Lower lobe of right lung (tissue), 2 donors: Measurements from ENCODE around the gene ACOXL. TPM values are rescaled to one million over a fixed set of nuclear protein-coding genes. Genes with fewer than 3 reads are reported as not detected.

Experiments used
- ATAC-seq, 2 donors: fragments of 200-7000 bp; cut with Tn5 transposase; one replicate each; pipeline ENCODE4 v1.9.1; 2020 to 2022; ENCODE audit warnings: mild to moderate bottlenecking in 2 of 2, moderate library complexity in 2 of 2
- DNase-seq: peaks from one replicate; pipeline ENCODE4 v3.0.0-alpha.2; 2020
- H3K27ac ChIP-seq: fragments of 200-600 bp; one replicate; pipeline ENCODE4 v1.8.0; 2022
- H3K27me3 ChIP-seq: fragments of 200-600 bp; one replicate; pipeline ENCODE4 v1.8.0; 2022; ENCODE audit warnings: low read depth
- H3K36me3 ChIP-seq: fragments of 200-600 bp; one replicate; pipeline ENCODE4 v1.8.0; 2022; ENCODE audit warnings: mild to moderate bottlenecking
- H3K4me1 ChIP-seq: fragments of 200-600 bp; one replicate; pipeline ENCODE4 v1.8.0; 2022
- H3K4me3 ChIP-seq: fragments of 200-600 bp; one replicate; pipeline ENCODE4 v1.8.0; 2022; ENCODE audit warnings: mild to moderate bottlenecking
- H3K9me3 ChIP-seq: fragments of 200-600 bp; one replicate; pipeline ENCODE4 v1.8.0; 2022
- CTCF ChIP-seq: fragments of 200-600 bp; IDR thresholded peaks from one replicate; pipeline ENCODE4 v1.8.0; 2022; ENCODE audit warnings: antibody characterized with exemption, mild to moderate bottlenecking
- intact Hi-C: fragments of 100-400 bp; cut with DNase I; formaldehyde crosslinking; loops from one replicate; pipeline ENCODE4 v1.11.0; 2022
- total RNA-seq: library from RNA; stranded (reverse); fragmentation: NEBNext Ultra II Directional; extraction: Animal tissue kit (Norgen Biotek cat#: 25700); gene quantifications from one replicate; pipeline ENCODE4 v1.2.1, GENCODE V29; 2021
- donor health status: DM: no; HTN: yes; CAD: no; lungs with severe emphysema.

Gene ACOXL
- total RNA-seq, 1 donor from 2014 or later, result 38.5 TPM

GRCh38 chr2:111030260-111030891, 298.0 kb downstream of the ACOXL start:
- intact Hi-C loops, result no loop called here
- no peak for TF ChIP-seq CTCF
- Histone ChIP-seq H3K4me1 (peaks cover 45% of the 10 kb centered on the region), H3K27ac (no peak overlapping the region), H3K9me3 (no peaks in the 10 kb centered on the region), H3K4me3 (no peak overlapping the region), H3K27me3 (no peaks in the 10 kb centered on the region), H3K36me3 (no peaks in the 10 kb centered on the region)
- ATAC-seq (no peak), DNase-seq (no peak)

GRCh38 chr2:111030945-111031344, 298.6 kb downstream of the ACOXL start:
- peaks cover 45% of the 10 kb centered on the region for H3K4me1 ChIP-seq
- no peak overlapping the region for H3K27ac ChIP-seq
- H3K27me3 ChIP-seq, result no peaks in the 10 kb centered on the region
- H3K9me3 ChIP-seq, result no peaks in the 10 kb centered on the region
- TF ChIP-seq CTCF, result no peak
- no peaks in the 10 kb centered on the region for H3K36me3 ChIP-seq
- ATAC-seq, result no peak
- no peak overlapping the region for H3K4me3 ChIP-seq
- DNase-seq, result no peak
- intact Hi-C loops, result no loop called here

- no peaks in the 10 kb centered on the region for H3K36me3 ChIP-seq
- DNase-seq (no peak), ATAC-seq (peak in 1 of 2 donors; percentile 39)
- no peaks in the 10 kb centered on the region for H3K9me3 ChIP-seq
- peaks cover 45% of the 10 kb centered on the region for H3K4me1 ChIP-seq
- H3K4me3 ChIP-seq, result no peak overlapping the region
- H3K27ac ChIP-seq, result no peak overlapping the region
- TF ChIP-seq CTCF, result no peak
- no peaks in the 10 kb centered on the region for H3K27me3 ChIP-seq
- intact Hi-C loops, result no loop called here
Measured at GRCh38 chr2:111031546-111032478, 299.4 kb downstream of the ACOXL start.

- Histone ChIP-seq H3K4me3 (no peak overlapping the region), H3K9me3 (no peaks in the 10 kb centered on the region), H3K27ac (no peak overlapping the region), H3K4me1 (peaks cover 45% of the 10 kb centered on the region), H3K36me3 (no peaks in the 10 kb centered on the region), H3K27me3 (no peaks in the 10 kb centered on the region)
- TF ChIP-seq CTCF, result no peak
- ATAC-seq (peak; percentile 58 to 61), DNase-seq (no peak)
- intact Hi-C loops, result no loop called here
Measured at GRCh38 chr2:111032721-111033429, 300.5 kb downstream of the ACOXL start.

- DNase-seq, result no peak
- TF ChIP-seq CTCF, result no peak
- no peak for ATAC-seq
- Histone ChIP-seq H3K9me3 (no peaks in the 10 kb centered on the region), H3K4me1 (peaks cover 37% of the 10 kb centered on the region), H3K27me3 (no peaks in the 10 kb centered on the region), H3K36me3 (no peaks in the 10 kb centered on the region), H3K27ac (no peak overlapping the region), H3K4me3 (no peak overlapping the region)
- intact Hi-C loops, result no loop called here
Measured at GRCh38 chr2:111034146-111034545, 301.8 kb downstream of the ACOXL start.
